Astrocyte of the cerebellum (primary cell): Measurements from ENCODE around the gene SEMA4D.

Experiments
- DNase-seq: peaks from one replicate; pipeline ENCODE4 v3.0.0-alpha.2; 2011; ENCODE audit warnings: low read depth
- H3K4me3 ChIP-seq: 2 replicates; pipeline ENCODE4 v1.5.1; 2011; ENCODE audit warnings: mild to moderate bottlenecking, low read depth, low read length, moderate library complexity
- CTCF ChIP-seq: IDR thresholded peaks from 2 replicates; pipeline ENCODE4 v1.5.1; 2012; ENCODE audit warnings: low read length, low read depth, moderate library complexity, mild to moderate bottlenecking; ENCODE audit errors: missing control alignments
- in situ Hi-C: cut with HindIII; loops from 2 replicates; pipeline ENCODE4 v1.10.0; 2017; ENCODE audit warnings: low sequenced_read_pairs

SEMA4D gene

GRCh38 chr9:89354471-89354870, 143.4 kb downstream of the SEMA4D start:
- DNase-seq = no peak
- TF ChIP-seq CTCF = no peak

GRCh38 chr9:89353989-89354388, 143.9 kb downstream of the SEMA4D start:
- no peak for DNase-seq
- no peak overlapping the region for H3K4me3 ChIP-seq
- no peak for TF ChIP-seq CTCF
- in situ Hi-C loops = no loop called here

More at GRCh38 chr9:89354471-89354870, 143.4 kb downstream of the SEMA4D start:
- in situ Hi-C loops = no loop called here
- H3K4me3 ChIP-seq = no peak overlapping the region

DNA sequence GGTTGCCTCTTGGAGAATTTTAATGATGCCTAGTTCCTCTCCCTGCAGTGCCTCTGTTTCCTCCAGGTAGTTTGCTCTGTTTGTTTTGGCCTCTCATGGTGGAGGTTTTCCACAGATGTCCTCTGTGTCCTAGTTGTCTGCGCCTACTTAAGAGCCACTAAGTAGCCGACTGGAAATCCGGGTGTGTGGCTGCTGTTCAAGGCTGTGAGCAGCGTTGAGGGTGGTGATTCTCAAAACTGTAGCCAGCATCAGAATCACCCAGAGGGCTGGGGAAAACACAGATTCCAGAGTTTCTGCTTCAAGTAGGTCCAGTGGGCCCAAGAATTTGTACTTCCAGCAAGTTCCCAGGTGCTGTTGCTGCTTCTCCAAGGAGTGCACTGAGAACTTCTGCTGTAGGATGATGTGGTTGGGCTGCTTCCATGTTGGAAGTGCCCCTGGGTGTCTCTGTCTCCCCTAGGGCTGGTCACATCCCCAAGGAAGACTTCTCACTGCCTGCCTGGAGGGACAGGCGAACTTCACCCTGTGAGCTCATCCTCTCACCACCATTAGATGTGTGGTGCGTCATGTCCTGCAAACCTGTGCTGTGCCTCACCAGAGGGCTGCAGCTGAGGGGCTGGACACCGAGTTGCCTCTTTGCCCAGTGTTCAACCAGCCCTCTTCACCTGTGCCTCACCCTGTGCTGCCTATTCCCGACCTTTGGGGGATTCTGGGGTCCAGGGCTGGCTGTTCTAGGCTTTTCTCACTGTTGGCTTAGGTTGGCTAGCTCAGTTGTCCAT, 144.9 kb downstream of the SEMA4D start:
- no peak for DNase-seq
- no peak overlapping the region for H3K4me3 ChIP-seq
- in situ Hi-C loops = no loop called here
- TF ChIP-seq CTCF = no peak

DNA sequence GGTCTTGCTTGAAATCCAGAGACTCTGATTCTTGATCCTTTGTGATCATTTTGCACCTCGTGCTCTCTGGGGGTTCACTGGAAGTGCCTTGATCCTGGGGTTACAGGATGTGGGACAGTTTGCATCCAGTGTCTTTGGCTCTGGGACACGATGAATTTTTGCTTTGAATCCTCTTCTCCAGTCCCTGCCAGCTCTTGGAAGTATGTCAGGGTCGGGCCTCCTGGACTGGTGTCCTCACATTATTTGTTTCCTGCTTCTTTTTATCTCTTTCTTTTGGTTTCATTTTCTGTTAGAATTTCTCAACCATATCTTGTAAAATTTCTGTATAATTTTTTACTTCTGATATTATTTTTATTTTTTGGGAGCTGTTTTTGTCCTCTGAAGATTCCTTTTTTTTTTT, 145.5 kb downstream of the SEMA4D start:
- DNase-seq = no peak
- no peak overlapping the region for H3K4me3 ChIP-seq
- in situ Hi-C loops = no loop called here
- TF ChIP-seq CTCF = no peak

GRCh38 chr9:89351584-89352300, 146.2 kb downstream of the SEMA4D start:
- in situ Hi-C loops = no loop called here
- H3K4me3 ChIP-seq = no peak overlapping the region
- TF ChIP-seq CTCF = no peak
- DNase-seq = no peak

GRCh38 chr9:89350988-89351557, 146.8 kb downstream of the SEMA4D start:
- H3K4me3 ChIP-seq = no peak overlapping the region
- in situ Hi-C loops = no loop called here
- no peak for DNase-seq
- no peak for TF ChIP-seq CTCF
